GM21390 (cell line): Measurements from ENCODE around the gene PTPN13.

Source experiments
- ATAC-seq: cut with Tn5 transposase; IDR thresholded peaks from one replicate; pipeline ENCODE4 v1.9.1; 2021; ENCODE audit not compliant: unreplicated experiment

PTPN13 gene

GRCh38 chr4:86593688-86594558 lies at the start of gene PTPN13:
Gene PTPN13, plus strand, starts transcription at chr4:86594315. Its CDS starts 40,942 bp downstream, at chr4:86635257.
- peak; percentile 97 for ATAC-seq

GRCh38 chr4:86547140-86547539 lies 47.0 kb upstream of the PTPN13 start:
- no peak for ATAC-seq

- no peak for ATAC-seq
Measured at GRCh38 chr4:86549163-86549788, 44.8 kb upstream of the PTPN13 start.

- no peak for ATAC-seq
Measured at GRCh38 chr4:86551387-86551786, 42.7 kb upstream of the PTPN13 start.

GRCh38 chr4:86554646-86555045 lies 39.5 kb upstream of the PTPN13 start:
- no peak for ATAC-seq

- ATAC-seq, result peak; percentile 37
Measured at GRCh38 chr4:86556791-86557415, 37.2 kb upstream of the PTPN13 start.

- peak; percentile 94 for ATAC-seq
Measured at GRCh38 chr4:86557526-86557925, 36.6 kb upstream of the PTPN13 start.

GRCh38 chr4:86558258-86558657 lies 35.9 kb upstream of the PTPN13 start:
- ATAC-seq, result no peak

GRCh38 chr4:86558797-86559196 lies 35.3 kb upstream of the PTPN13 start:
- no peak for ATAC-seq

- ATAC-seq, result no peak
Measured at GRCh38 chr4:86560447-86560846, 33.7 kb upstream of the PTPN13 start.

- ATAC-seq, result no peak
Measured at GRCh38 chr4:86561256-86561655, 32.9 kb upstream of the PTPN13 start.

GRCh38 chr4:86563416-86563815 lies 30.7 kb upstream of the PTPN13 start:
- ATAC-seq, result no peak

GRCh38 chr4:86564795-86565194 lies 29.3 kb upstream of the PTPN13 start:
- ATAC-seq, result no peak

- ATAC-seq, result no peak
Measured at GRCh38 chr4:86565651-86566050, 28.5 kb upstream of the PTPN13 start.

- ATAC-seq, result peak; percentile 72
Measured at GRCh38 chr4:86569103-86569870, 24.8 kb upstream of the PTPN13 start.

GRCh38 chr4:86579941-86580340 lies 14.2 kb upstream of the PTPN13 start:
- no peak for ATAC-seq

GRCh38 chr4:86582410-86582809 lies 11.7 kb upstream of the PTPN13 start:
- ATAC-seq, result no peak

GRCh38 chr4:86586160-86586572 lies 7.9 kb upstream of the PTPN13 start:
- peak; percentile 43 for ATAC-seq

GRCh38 chr4:86586626-86587380 lies 7.3 kb upstream of the PTPN13 start:
- ATAC-seq, result no peak

GRCh38 chr4:86587381-86588140 lies 6.6 kb upstream of the PTPN13 start:
- no peak for ATAC-seq
